Stimulated activated naive CD8-positive, alpha-beta T cell treated with anti-CD3 and anti-CD28 coated beads, Interleukin-15, Interleukin-2, amounts not matched to agents 100 U/mL and 50 U/mL, for 24 hours (primary cell): ENCODE results near the gene RAVER1.
"Not testable (repeated sequence)": the region's sequence is repeated elsewhere in the genome, so short reads cannot be mapped to it uniquely, and the experiment has no call there.

ENCODE experiments used
- ATAC-seq: fragments of 150-1000 bp; cut with Tn5 transposase; one replicate; pipeline ENCODE4 v1.10.0; 2021
- DNase-seq: peaks from one replicate; pipeline ENCODE4 v3.0.0; 2021

Gene RAVER1

GRCh38 chr19:10343495-10343894, 10.2 kb upstream of the RAVER1 start:
- ATAC-seq: no peak
- DNase-seq: no peak

GRCh38 chr19:10339977-10340376, 6.6 kb upstream of the RAVER1 start:
- ATAC-seq (no peak), DNase-seq (no peak)

GRCh38 chr19:10339380-10339960, 6.1 kb upstream of the RAVER1 start, which contains the start of gene ICAM3:
Gene ICAM3, minus strand, starts transcription at chr19:10339624. Its CDS starts 10 bp downstream, at chr19:10339614.
- peak; percentile 95 for ATAC-seq

GRCh38 chr19:10338940-10339339, 5.6 kb upstream of the RAVER1 start:
- DNase-seq (no peak), ATAC-seq (no peak)

More at GRCh38 chr19:10339380-10339960, 6.1 kb upstream of the RAVER1 start, which contains the start of gene ICAM3:
- DNase-seq: peak; percentile 83

- not testable (repeated sequence) for ATAC-seq, DNase-seq
Measured at GRCh38 chr19:10336725-10337124, 3.4 kb upstream of the RAVER1 start.

- ATAC-seq: no peak
Measured at GRCh38 chr19:10335352-10335985, 2.1 kb upstream of the RAVER1 start.

GRCh38 chr19:10334588-10335351, 1.4 kb upstream of the RAVER1 start:
- ATAC-seq: no peak
- DNase-seq: peak; percentile 77

More at GRCh38 chr19:10335352-10335985, 2.1 kb upstream of the RAVER1 start:
- DNase-seq: no peak

GRCh38 chr19:10333758-10334587, 644 bp upstream of the RAVER1 start:
- ATAC-seq (peak; percentile 1), DNase-seq (no peak)

- no peak for ATAC-seq
- no peak for DNase-seq
Measured at GRCh38 chr19:10332158-10332964, 968 bp downstream of the RAVER1 start.

GRCh38 chr19:10329555-10329954, 3.8 kb downstream of the RAVER1 start:
- ATAC-seq (no peak), DNase-seq (no peak)

GRCh38 chr19:10328558-10329429, 4.5 kb downstream of the RAVER1 start:
- DNase-seq (no peak), ATAC-seq (no peak)

GRCh38 chr19:10327793-10328192, 5.5 kb downstream of the RAVER1 start:
- no peak for DNase-seq
- no peak for ATAC-seq

GRCh38 chr19:10325732-10326131, 7.6 kb downstream of the RAVER1 start:
- DNase-seq: no peak
- no peak for ATAC-seq

- DNase-seq (no peak), ATAC-seq (no peak)
Measured at GRCh38 chr19:10321874-10322835, 11.2 kb downstream of the RAVER1 start.

- ATAC-seq: no peak
Measured at GRCh38 chr19:10321417-10321797, 11.9 kb downstream of the RAVER1 start.

GRCh38 chr19:10320602-10321416, 12.5 kb downstream of the RAVER1 start:
- DNase-seq (no peak), ATAC-seq (no peak)

More at GRCh38 chr19:10321417-10321797, 11.9 kb downstream of the RAVER1 start:
- no peak for DNase-seq

- ATAC-seq: no peak
Measured at GRCh38 chr19:10318807-10319682, 14.3 kb downstream of the RAVER1 start.

More at GRCh38 chr19:10318807-10319682, 14.3 kb downstream of the RAVER1 start:
- DNase-seq: no peak
